CD4-positive, CD25-positive, alpha-beta regulatory T cell (primary cell): Measurements from ENCODE around the gene RIN2. TPM values are rescaled to one million over a fixed set of nuclear protein-coding genes. Genes with fewer than 3 reads are reported as not detected.
"Not testable (repeated sequence)": the region's sequence is repeated elsewhere in the genome, so short reads cannot be mapped to it uniquely, and the experiment has no call there.

Experiments
- ATAC-seq, 2 donors: fragments of 150-1000 bp; cut with Tn5 transposase; one replicate each; pipeline ENCODE4 v1.10.0; 2021; ENCODE audit warnings: low read depth in 2 of 2, moderate number of reproducible peaks in 2 of 2, moderate library complexity in 1 of 2
- DNase-seq, 3 donors: peaks; one replicate each; pipeline versions ENCODE4 v3.0.0 to v3.0.0-alpha.2; 2012 to 2022; ENCODE audit warnings: mixed read lengths in 1 of 3
- H3K27ac ChIP-seq: one replicate; pipeline ENCODE4 v1.7.0; 2013; ENCODE audit warnings: mild to moderate bottlenecking, low read length; ENCODE audit not compliant: insufficient read depth, poor library complexity, severe bottlenecking
- H3K27me3 ChIP-seq: one replicate; pipeline ENCODE4 v1.7.0; 2013; ENCODE audit warnings: low read length; ENCODE audit not compliant: control insufficient read depth, insufficient read depth
- H3K36me3 ChIP-seq: one replicate; pipeline ENCODE4 v1.7.0; 2013; ENCODE audit warnings: mild to moderate bottlenecking, low read length, moderate library complexity; ENCODE audit not compliant: control insufficient read depth, insufficient read depth
- H3K4me1 ChIP-seq: 2 replicates; pipeline ENCODE4 v1.7.0; 2013; ENCODE audit warnings: mild to moderate bottlenecking, low read length; ENCODE audit not compliant: insufficient read depth, control insufficient read depth, poor library complexity, severe bottlenecking
- H3K4me3 ChIP-seq: one replicate; pipeline ENCODE4 v1.7.0; 2013; ENCODE audit warnings: low read depth, mild to moderate bottlenecking, low read length, moderate library complexity
- H3K9me3 ChIP-seq, 2 experiments: 1 replicate in 1 of 2; 2 replicates in 1 of 2; pipeline ENCODE4 v1.7.0; 2013; ENCODE audit warnings: low read length in 2 of 2, mild to moderate bottlenecking in 1 of 2, moderate library complexity in 1 of 2; ENCODE audit not compliant: control insufficient read depth in 2 of 2
- H3K27ac Mint-ChIP-seq, 3 donors: one replicate each; pipeline ENCODE4 v1.8.0; 2020 to 2022; ENCODE audit warnings: mild to moderate bottlenecking in 3 of 3, mixed read lengths in 3 of 3, moderate library complexity in 2 of 3
- H3K27me3 Mint-ChIP-seq: one replicate; pipeline ENCODE4 v1.8.0; 2022; ENCODE audit warnings: mild to moderate bottlenecking, mixed read lengths
- H3K36me3 Mint-ChIP-seq: one replicate; pipeline ENCODE4 v1.8.0; 2020; ENCODE audit warnings: mixed read lengths
- H3K4me1 Mint-ChIP-seq, 4 donors: one replicate each; pipeline ENCODE4 v1.8.0; 2020 to 2022; ENCODE audit warnings: mixed read lengths in 4 of 4, mild to moderate bottlenecking in 1 of 4
- H3K4me3 Mint-ChIP-seq, 4 donors: one replicate each; pipeline ENCODE4 v1.8.0; 2020 to 2022; ENCODE audit warnings: mild to moderate bottlenecking in 4 of 4, mixed read lengths in 4 of 4, moderate library complexity in 3 of 4
- H3K9me3 Mint-ChIP-seq, 7 donors: one replicate each; pipeline ENCODE4 v1.8.0; 2020 to 2022; ENCODE audit warnings: mixed read lengths in 7 of 7, mild to moderate bottlenecking in 3 of 7, moderate library complexity in 2 of 7
- polyA plus RNA-seq, 4 donors: library from polyadenylated mRNA; unstranded; fragments of 300-500 nt; fragmentation: Illumina TruSeq; gene quantifications; one replicate each; pipeline ENCODE4 v1.2.3, GENCODE V29; 2021
- total RNA-seq: library from RNA; stranded (reverse); gene quantifications from one replicate; pipeline ENCODE4 v1.2.3, GENCODE V29; 2022

Gene RIN2
- total and polyA plus RNA-seq, 5 donors from 2014 or later: 0.57 TPM; not detected in 4

DNA sequence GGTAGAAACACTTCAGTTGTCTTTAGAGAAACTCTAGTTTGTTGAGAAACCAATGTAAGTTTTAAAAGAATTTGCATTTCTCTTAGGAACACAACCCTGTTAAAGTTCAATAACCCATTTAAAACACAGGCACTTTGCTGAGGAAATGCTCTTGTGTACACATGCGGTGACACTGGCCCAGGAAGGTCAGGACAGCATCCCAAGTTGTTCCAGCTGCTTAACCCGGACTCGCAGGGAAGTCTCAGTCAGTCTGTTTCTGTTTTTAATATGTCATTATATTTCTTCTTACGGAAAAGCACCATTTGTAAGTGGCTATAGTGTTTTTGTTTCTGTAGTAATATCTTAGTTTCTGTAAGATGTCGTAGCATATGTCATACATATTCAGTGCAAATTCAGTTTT is 36.9 kb downstream of the RIN2 start:
- no peaks in the 10 kb centered on the region for H3K9me3 ChIP-seq
- ATAC-seq: no peak
- no peaks in the 10 kb centered on the region for H3K36me3 ChIP-seq
- no peaks in the 10 kb centered on the region for H3K4me1 Mint-ChIP-seq
- no peak overlapping the region for H3K27ac Mint-ChIP-seq
- H3K4me3 Mint-ChIP-seq: no peak overlapping the region
- H3K27me3 ChIP-seq: no peaks in the 10 kb centered on the region
- no peaks in the 10 kb centered on the region for H3K4me1 ChIP-seq
- no peak overlapping the region for H3K4me3 ChIP-seq
- H3K27me3 Mint-ChIP-seq: peaks cover 5% of the 10 kb centered on the region
- no peak overlapping the region for H3K27ac ChIP-seq
- DNase-seq: no peak
- H3K9me3 Mint-ChIP-seq: peaks cover 0 to 1% (median 0%) of the 10 kb centered on the region in 7 donors
- no peaks in the 10 kb centered on the region for H3K36me3 Mint-ChIP-seq

DNA sequence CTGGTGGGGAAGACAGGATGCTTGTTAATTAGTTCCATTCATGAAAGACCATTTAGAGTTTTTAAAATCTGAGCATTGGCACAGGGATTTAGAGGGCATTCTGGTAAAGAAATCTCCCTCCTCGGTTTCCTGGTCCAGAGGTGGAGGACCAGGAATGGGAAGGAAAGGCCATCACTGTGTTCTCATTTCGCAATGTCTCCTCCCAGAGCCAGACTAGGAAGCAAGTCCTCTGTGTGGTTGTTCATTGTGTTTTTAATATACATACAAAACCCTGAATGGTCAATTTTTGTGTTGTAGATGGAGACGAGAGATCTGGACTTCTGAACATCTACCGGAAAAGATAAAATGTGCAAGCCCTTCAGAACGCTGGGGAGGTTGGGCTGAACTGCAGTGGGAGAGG is 41.3 kb downstream of the RIN2 start:
- peaks cover 5% of the 10 kb centered on the region for H3K27me3 Mint-ChIP-seq

DNA sequence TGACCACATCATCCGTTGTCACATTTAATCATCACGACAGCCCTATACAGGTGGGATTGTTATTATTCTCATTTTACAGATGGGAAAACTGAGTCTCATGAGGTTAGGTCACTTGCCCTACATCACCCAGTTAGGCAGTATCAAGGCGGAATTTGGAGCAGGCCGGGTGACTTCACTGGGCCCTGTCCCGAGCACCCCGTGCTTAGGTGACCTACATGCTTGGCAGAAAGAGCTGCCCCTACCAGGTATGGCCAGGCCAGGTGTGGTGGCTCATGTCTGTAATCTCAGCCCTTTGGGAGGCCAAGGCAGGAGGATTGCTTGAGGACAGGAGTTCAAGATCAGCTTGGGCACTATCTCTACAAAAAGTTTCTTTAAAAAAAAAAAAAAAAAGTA is 44.0 kb downstream of the RIN2 start:
- Mint-ChIP-seq H3K36me3 (no peaks in the 10 kb centered on the region), H3K27ac (no peak overlapping the region), H3K27me3 (no peaks in the 10 kb centered on the region), H3K9me3 (peaks cover 0 to 4% (median 2%) of the 10 kb centered on the region in 7 donors), H3K4me1 (no peaks in the 10 kb centered on the region), H3K4me3 (no peak overlapping the region)
- DNase-seq (no peak), ATAC-seq (no peak)
- no peak overlapping the region for H3K27ac ChIP-seq
- no peaks in the 10 kb centered on the region for H3K4me1 ChIP-seq
- no peaks in the 10 kb centered on the region for H3K36me3 ChIP-seq
- H3K27me3 ChIP-seq: no peaks in the 10 kb centered on the region
- no peak overlapping the region for H3K4me3 ChIP-seq
- H3K9me3 ChIP-seq: no peaks in the 10 kb centered on the region

More for the DNA sequence above, 41.3 kb downstream of the RIN2 start:
- Mint-ChIP-seq H3K4me1 (no peaks in the 10 kb centered on the region), H3K27ac (no peak overlapping the region), H3K4me3 (no peak overlapping the region), H3K9me3 (peaks cover 0 to 3% (median 0%) of the 10 kb centered on the region in 7 donors), H3K36me3 (no peaks in the 10 kb centered on the region)
- Histone ChIP-seq H3K27ac (no peak overlapping the region), H3K27me3 (no peaks in the 10 kb centered on the region), H3K4me3 (no peak overlapping the region), H3K9me3 (no peaks in the 10 kb centered on the region), H3K36me3 (no peaks in the 10 kb centered on the region), H3K4me1 (no peaks in the 10 kb centered on the region)
- DNase-seq (no peak), ATAC-seq (no peak)

DNA sequence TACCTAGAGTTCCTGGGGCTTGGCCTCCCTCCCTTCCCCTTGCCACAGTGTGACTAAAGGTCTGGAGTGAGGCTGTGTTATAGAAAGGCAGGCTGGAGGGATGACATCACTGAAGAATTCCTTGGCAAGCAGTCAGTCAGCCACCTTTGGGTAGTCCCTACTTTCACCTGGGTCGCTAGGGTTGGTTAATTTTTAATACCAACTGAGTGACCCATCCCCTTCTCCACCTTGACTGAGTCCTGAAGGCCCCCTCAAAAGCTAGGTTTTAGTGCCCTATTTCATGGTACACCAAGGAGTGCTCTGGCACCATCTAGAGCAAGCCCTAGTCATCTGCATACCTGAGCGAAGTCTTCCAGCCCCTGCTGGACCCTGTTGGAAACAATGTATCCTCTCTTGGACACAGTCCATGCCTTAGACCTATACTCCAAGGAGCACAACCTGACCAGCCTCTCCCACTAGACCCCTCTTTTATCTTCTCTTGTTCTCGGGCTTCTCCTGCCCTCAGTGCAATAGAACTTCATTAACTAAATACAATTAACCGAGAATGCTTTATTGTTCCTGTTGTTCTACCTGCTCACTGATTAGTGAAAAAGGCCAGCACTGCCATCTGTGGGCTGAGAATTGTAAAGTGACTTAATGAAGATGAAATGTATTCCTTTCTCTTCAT is 44.6 kb downstream of the RIN2 start:
- ATAC-seq (no peak), DNase-seq (no peak)
- no peaks in the 10 kb centered on the region for H3K9me3 ChIP-seq
- Mint-ChIP-seq H3K36me3 (no peaks in the 10 kb centered on the region), H3K27ac (no peak overlapping the region), H3K4me1 (no peaks in the 10 kb centered on the region), H3K9me3 (peaks cover 0 to 4% (median 2%) of the 10 kb centered on the region in 7 donors), H3K27me3 (no peaks in the 10 kb centered on the region), H3K4me3 (no peak overlapping the region)
- H3K27me3 ChIP-seq: no peaks in the 10 kb centered on the region
- no peaks in the 10 kb centered on the region for H3K4me1 ChIP-seq
- H3K36me3 ChIP-seq: no peaks in the 10 kb centered on the region
- no peak overlapping the region for H3K4me3 ChIP-seq
- H3K27ac ChIP-seq: no peak overlapping the region

DNA sequence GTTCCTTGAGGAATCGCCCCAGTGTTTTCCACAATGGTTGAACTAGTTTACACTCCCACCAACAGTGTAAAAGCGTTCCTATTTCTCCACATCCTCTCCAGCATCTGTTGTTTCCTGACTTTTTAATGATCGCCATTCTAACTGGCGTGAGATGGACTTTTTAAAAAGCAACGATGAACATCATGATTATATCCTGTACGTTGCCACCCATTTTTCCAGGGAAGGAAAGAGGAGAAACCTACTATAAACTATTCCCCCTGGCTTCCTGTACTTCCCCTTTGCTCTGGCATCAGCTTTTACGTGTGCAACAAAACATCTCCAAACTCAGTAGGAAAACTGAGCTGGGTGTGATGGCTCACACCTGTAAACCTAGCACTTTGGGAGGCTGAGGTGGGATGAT is 48.2 kb downstream of the RIN2 start:
- H3K36me3 Mint-ChIP-seq, DNase-seq, H3K9me3 Mint-ChIP-seq, H3K27me3 Mint-ChIP-seq, H3K4me1 Mint-ChIP-seq, H3K27ac Mint-ChIP-seq, H3K27ac ChIP-seq, H3K27me3 ChIP-seq, H3K36me3 ChIP-seq, H3K4me3 ChIP-seq, H3K9me3 ChIP-seq, ATAC-seq, H3K4me1 ChIP-seq, H3K4me3 Mint-ChIP-seq: not testable (repeated sequence)

DNA sequence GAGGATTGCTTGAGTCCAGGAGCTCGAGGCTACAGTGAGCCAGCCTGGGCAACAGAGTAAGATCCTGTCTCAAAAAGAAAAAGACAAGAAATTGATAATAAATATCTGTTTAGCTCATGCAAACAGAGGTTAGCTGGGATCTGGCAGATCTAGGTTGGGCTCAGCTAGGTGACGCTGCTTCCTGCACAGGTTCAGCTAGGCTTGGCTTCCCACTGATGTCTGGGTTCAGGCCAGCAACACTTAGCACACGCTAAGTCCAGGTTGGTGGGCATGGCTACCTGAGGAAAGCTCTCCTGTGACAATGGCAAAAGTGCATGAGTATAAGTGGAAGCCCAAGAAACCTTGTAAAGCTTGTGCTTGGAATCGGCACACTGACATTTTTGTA is 48.7 kb downstream of the RIN2 start:
- Mint-ChIP-seq H3K9me3 (peaks cover 0 to 4% (median 2%) of the 10 kb centered on the region in 7 donors), H3K4me3 (peak overlapping the region in 1 of 4 donors; percentile 78), H3K4me1 (no peaks in the 10 kb centered on the region), H3K36me3 (no peaks in the 10 kb centered on the region), H3K27me3 (no peaks in the 10 kb centered on the region), H3K27ac (no peak overlapping the region)
- no peaks in the 10 kb centered on the region for H3K9me3 ChIP-seq
- H3K27me3 ChIP-seq: no peaks in the 10 kb centered on the region
- no peaks in the 10 kb centered on the region for H3K36me3 ChIP-seq
- no peak for ATAC-seq
- no peak overlapping the region for H3K27ac ChIP-seq
- no peak for DNase-seq
- no peaks in the 10 kb centered on the region for H3K4me1 ChIP-seq
- no peak overlapping the region for H3K4me3 ChIP-seq

DNA sequence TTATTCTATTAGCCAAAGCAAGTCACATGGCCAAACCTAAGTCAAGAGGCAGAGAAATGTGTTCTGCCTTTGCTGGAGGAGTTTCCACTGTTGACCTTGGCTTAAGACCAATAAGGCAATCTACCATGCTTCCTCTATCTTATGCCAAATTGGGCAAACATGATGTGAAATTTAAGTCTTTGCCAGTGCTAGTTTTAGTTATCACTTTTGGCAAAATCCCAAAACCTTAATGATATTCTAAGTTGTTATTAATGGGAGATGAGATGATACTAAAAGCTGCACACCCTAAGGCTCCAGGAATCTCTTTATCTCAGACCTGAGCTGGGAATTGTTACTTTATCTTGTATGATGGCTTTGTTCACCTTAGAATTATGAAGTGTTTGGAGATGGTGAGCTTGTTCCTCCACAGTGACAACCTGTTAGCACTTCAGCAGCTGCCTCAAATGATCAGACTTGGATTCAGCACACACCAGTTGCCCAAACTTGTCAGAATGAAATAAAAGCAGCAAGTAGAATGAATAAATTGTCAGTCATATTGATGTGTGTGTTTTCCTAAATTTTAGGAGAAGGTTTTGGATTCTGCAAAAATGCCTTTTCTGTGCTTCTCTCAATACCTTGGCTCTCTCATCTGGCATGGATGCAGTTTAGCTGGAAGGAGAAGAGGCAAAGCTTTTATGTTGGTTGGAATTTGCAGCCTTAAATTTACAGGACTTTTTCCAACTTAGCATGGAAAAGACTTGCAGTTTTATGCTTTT is 49.3 kb downstream of the RIN2 start:
- Mint-ChIP-seq H3K4me3 (no peak overlapping the region), H3K4me1 (no peaks in the 10 kb centered on the region), H3K9me3 (peaks cover 0 to 4% (median 2%) of the 10 kb centered on the region in 7 donors), H3K27me3 (no peaks in the 10 kb centered on the region), H3K36me3 (no peaks in the 10 kb centered on the region), H3K27ac (no peak overlapping the region)
- H3K9me3 ChIP-seq: no peaks in the 10 kb centered on the region
- no peaks in the 10 kb centered on the region for H3K36me3 ChIP-seq
- ATAC-seq: no peak
- no peak overlapping the region for H3K27ac ChIP-seq
- no peak for DNase-seq
- no peaks in the 10 kb centered on the region for H3K4me1 ChIP-seq
- H3K27me3 ChIP-seq: no peaks in the 10 kb centered on the region
- no peak overlapping the region for H3K4me3 ChIP-seq
